Left cardiac atrium (tissue), 4 donors: ENCODE data around the gene FHOD3. TPM values are rescaled to one million over a fixed set of nuclear protein-coding genes. Genes with fewer than 3 reads are reported as not detected.
A peak's percentile ranks its signal among the peaks of the same experiment; 100 is the strongest.

ENCODE experiments used
- ATAC-seq, 2 donors: fragments of 200-7000 bp; cut with Tn5 transposase; one replicate each; pipeline ENCODE4 v1.9.1; 2020; ENCODE audit warnings: mild to moderate bottlenecking in 2 of 2, moderate library complexity in 2 of 2
- DNase-seq: peaks from one replicate; pipeline ENCODE4 v3.0.0-alpha.2; 2020
- intact Hi-C, 2 donors: fragments of 100-400 bp; cut with DNase I; formaldehyde crosslinking; loops; one replicate each; pipeline versions ENCODE4 v1.14.1 to v1.15.1; 2022 to 2023
- total RNA-seq, 2 donors: library from RNA; stranded (reverse); fragmentation: NEBNext Ultra II Directional; extraction: Animal tissue kit (Norgen Biotek cat#: 25700); gene quantifications; one replicate each; pipeline ENCODE4 v1.2.1, GENCODE V29; 2021
- donor health status: DM: no; HTN: yes; CAD: no.
- donor health status: DM: no; HTN: yes; CAD: no; lungs with severe emphysema.
- donor health status: DM: yes; HTN: yes; CAD: no.
- donor health status: Dilated cardiomyopathy.

The FHOD3 gene
- total RNA-seq, 2 donors from 2014 or later, result 117 to 119 TPM

DNA sequence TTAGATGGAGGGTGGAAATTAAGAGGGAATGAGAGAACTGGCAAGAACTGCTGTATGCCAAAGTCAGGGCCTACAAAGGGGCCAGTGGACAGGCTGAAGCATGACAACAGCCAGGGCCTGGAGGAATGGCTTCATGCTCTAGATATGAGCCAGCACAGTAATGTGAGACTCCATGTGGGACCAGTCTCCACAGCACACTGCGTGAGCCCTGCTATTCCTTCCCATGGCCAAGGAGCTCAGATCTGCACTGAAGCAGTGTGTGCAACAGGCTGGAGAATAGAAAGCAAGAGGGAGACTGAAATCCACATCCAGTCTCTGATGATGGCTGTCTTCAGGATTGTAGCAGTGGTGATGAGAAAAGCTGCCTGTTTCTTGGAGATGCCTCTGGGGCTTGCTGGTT is 368.4 kb downstream of the FHOD3 start:
- DNase-seq, result no peak
- intact Hi-C loops, result no loop called here
- ATAC-seq, result peak in 1 of 2 donors; percentile 53

- ATAC-seq (no peak), DNase-seq (no peak)
- intact Hi-C loops, result no loop called here
These were observed 370.3 kb downstream of the FHOD3 start for GRCh38 chr18:36667811-36668210.

DNA sequence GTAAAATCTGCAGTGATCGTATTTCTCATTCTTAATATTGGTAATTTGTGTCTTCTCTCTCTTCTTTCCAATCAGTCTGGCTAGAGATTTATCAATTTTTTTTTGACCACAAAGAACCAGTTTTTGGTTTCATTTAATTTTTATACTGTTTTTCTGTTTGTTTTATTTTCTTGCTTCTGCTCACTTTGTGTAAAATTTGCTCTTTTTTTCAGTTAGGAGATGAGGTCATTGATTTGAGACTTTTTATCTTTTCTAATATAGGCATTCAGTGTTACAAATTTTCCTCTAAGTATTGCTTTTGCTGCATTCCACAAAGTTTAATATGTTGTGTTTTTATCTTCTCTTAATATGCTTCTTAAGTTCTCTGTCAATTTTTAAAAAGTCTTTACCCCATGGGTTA is 370.8 kb downstream of the FHOD3 start:
- intact Hi-C loops, result no loop called here
- ATAC-seq (no peak), DNase-seq (no peak)

GRCh38 chr18:36672437-36673344 is 375.2 kb downstream of the FHOD3 start:
- DNase-seq, result no peak
- ATAC-seq, result peak; percentile 11 to 47
- intact Hi-C loops, result no loop called here

DNA sequence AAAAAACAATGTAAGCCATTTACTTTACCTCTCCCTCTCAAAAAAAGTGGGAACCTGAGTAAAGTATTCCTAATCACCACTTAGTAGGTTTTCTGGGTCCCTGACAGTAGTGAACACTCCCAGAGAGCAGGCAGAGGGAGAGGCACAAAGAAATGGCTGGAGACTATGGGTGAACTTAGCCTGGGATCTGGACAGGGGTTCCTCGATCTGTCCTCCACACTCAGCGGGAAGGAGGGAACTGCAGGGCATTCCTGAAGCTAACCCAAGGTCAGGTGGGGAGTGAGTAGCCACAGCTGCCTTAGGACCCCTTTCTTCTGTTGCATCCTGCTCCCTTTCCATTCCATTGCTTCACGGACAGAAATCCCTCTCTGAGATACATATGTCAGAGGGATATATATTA is 375.9 kb downstream of the FHOD3 start:
- intact Hi-C loops, result no loop called here
- DNase-seq (no peak), ATAC-seq (peak in 1 of 2 donors; percentile 34)

DNA sequence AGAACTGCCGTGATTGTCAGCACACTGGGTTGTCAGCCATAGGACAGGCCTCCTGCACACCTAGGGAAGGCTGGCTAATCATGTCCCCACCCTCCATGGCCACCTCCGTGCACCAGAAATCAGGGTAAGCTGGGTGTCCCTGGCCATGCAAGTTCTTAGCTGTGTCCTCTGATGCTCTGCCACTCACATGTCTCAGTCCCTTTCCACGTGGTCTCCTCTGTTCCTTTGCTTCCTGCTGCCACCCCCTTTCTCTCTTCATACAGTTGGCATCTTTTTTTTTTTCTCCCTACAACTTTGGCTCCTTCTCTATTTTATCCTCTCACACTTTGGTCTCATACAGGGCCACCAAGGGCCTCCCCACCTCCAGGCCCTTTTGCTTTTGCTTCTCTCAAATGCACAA is 377.6 kb downstream of the FHOD3 start:
- DNase-seq, result no peak
- no peak for ATAC-seq
- intact Hi-C loops, result no loop called here

DNA sequence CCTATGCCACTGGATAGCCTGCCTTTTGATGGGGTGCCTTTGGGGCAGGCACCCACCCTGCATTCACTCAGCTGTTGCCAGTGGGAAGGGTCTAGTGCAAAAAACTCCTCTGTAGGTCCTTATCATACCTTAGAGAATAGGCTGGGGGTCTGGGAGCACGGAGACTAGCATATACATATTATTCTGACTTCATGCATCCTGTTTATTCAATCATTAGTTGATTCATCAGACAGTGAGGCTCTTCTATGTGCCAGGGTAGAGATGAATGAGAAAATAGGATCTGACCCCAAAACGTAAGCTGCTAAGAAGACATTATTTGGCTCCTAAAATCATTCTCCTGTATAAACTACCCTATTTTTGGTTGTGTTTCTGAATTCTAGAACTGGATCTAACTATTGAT is 378.0 kb downstream of the FHOD3 start:
- intact Hi-C loops, result no loop called here
- no peak for DNase-seq
- ATAC-seq, result no peak

DNA sequence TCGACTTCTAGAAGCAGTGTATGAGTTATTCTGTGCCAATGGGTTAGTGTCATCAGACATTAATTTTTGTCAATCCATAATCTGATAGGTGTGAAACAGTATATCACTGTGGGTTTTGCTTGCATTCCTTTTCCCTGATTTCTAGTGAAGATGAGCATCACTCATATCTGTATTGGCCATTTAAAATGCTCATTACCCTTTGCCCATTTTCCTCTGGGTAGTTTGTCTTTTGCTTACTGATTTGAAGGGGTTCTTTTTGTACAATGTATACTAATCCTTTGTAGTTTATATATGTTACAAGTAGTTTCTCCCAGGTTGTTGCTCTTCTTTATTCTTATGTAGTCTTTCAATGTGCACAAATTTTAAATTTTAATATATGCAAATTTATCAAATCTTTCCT is 379.1 kb downstream of the FHOD3 start:
- no peak for DNase-seq
- intact Hi-C loops, result no loop called here
- no peak for ATAC-seq

DNA sequence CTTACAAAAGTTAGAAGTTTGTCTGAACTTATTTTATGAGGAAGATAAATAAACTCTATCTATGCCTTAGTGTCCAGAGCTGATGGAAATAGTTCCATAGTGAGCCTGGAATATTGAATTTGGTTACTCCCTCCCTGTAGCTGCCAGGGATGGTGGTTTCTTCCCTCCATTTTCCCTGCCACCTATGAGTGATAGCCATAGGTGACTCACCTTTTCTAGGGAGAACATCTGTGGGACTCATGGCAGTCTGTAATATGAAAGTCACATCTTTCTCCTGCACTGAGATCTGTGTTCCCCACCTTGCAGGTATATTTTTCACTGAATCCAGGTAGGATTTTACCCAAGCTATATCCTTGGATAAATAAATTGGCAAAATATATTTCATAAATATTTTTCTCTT is 382.5 kb downstream of the FHOD3 start:
- no peak for DNase-seq
- intact Hi-C loops, result no loop called here
- ATAC-seq, result no peak

GRCh38 chr18:36685580-36685979 is 388.1 kb downstream of the FHOD3 start:
- DNase-seq, result no peak
- no peak for ATAC-seq
- intact Hi-C loops, result loop anchor here (5.0 kb wide), 2 partner anchors 72 to 122 kb away; no protein-coding TSS in a partner anchor

DNA sequence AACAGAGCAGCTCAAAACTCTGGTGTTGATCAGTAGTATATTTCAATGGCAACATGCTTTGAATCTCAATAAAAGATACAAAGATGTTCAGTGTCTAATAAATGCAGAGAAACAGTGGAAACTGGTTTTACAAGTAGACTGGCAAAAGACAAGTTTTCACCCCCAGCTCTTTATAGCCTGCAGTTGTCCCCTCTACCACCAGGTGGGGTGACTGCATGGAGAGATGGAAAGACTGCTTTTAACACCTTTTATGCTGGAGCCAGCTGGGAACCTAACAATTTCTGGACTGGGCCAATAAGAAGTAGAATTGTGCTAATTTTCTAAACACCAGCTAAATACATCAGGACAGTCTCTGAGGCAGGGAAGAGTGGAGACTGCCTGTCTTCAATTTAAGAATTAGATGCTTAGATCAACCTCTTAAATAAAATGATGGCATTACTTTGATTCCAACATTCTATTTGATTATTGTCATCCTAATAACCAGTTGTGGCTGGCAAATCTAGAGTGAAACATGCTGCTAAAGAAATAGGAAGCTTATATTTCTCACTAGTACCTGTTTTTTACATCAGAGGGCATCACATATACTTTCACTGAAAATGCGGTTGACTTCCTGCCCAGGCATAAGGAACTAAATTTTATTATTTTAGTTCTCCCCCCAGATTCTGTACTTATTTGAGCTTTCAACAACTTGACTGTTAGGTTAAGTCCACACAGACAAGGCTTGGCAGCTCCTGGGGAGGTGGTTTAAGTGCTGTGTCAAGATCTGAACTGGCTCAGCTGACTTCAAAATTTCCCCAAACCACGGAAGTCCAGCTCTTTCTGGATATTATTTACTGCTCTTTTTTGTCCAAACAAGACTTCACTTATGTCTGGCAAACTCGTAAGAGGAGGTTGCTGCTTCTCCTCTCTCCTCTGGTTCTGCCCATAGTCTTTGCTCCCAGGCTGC is 390.8 kb downstream of the FHOD3 start:
- peak; percentile 50 for DNase-seq
- ATAC-seq, result peak; percentile 61 to 63
- intact Hi-C loops, result loop anchor here (2.0 to 5.0 kb wide), 3 partner anchors 69 to 119 kb away; no protein-coding TSS in a partner anchor

GRCh38 chr18:36692371-36692770 is 394.9 kb downstream of the FHOD3 start:
- DNase-seq, result no peak
- no peak for ATAC-seq
- intact Hi-C loops, result no loop called here

- DNase-seq (no peak), ATAC-seq (no peak)
- intact Hi-C loops, result no loop called here
These were observed 395.4 kb downstream of the FHOD3 start for GRCh38 chr18:36692921-36693332.

GRCh38 chr18:36693931-36694620 is 396.6 kb downstream of the FHOD3 start:
- intact Hi-C loops, result no loop called here

DNA sequence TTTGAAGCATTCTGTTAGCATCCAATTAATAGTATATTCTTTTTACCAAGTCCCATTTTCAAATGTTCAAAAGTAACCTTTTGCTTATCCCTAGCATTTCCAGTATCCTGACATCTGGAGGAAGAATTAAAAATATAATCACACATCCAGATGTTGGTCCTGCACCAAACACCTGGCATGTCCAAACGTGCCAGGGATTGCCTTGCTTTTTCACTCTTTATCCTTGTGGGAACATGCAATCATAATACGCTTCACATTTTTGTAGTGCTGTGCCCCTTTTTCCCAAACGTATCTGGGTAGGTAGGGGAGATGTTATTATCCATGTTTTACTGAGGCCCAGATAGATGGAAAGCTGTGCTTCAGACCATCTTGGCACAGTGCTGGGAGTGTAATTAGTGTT is 398.3 kb downstream of the FHOD3 start:
- no peak for ATAC-seq
- intact Hi-C loops, result no loop called here
- no peak for DNase-seq

More at GRCh38 chr18:36693931-36694620, 396.6 kb downstream of the FHOD3 start:
- DNase-seq (no peak), ATAC-seq (peak in 1 of 2 donors; percentile 23)

DNA sequence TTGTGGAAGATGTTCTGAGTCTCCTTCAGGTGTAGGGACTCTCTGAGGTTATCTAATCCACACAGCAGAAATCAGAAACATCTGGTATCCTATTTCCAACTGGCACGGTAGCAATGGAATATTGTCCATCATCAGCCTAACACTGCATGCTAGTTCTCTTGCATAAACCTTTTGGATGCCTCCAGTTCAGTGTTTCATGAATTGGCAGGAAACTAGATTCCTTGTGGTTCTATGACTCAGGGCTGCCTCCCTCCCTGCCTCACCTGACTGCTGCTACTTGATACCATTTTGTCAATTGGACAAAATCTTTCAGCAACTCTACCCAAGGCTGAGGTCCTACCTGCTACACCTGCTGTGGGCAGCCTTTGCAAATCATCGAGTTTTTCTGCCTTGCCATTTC is 400.4 kb downstream of the FHOD3 start:
- no peak for DNase-seq
- intact Hi-C loops, result no loop called here

DNA sequence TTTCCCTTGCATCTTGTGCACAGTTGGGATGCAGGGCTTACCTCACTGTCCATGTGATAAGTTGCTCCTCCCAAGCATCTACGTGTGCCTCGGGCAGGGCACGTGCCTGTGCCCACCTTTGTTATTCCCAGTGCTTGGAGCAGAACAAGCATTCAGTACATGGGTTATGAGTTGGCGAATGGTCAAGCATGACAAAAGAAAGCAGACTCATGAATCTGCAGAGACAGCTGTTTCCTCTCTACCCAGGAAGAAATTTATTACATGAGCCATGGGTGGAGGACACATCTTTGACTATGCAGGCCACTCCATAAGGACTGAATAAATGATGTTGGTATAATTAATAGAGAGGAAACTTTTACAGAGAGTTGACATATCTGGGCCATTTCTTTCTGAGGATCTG is 403.4 kb downstream of the FHOD3 start:
- intact Hi-C loops, result no loop called here
- DNase-seq, result no peak
- no peak for ATAC-seq

More for the DNA sequence above, 400.4 kb downstream of the FHOD3 start:
- ATAC-seq, result peak in 1 of 2 donors; percentile 62

DNA sequence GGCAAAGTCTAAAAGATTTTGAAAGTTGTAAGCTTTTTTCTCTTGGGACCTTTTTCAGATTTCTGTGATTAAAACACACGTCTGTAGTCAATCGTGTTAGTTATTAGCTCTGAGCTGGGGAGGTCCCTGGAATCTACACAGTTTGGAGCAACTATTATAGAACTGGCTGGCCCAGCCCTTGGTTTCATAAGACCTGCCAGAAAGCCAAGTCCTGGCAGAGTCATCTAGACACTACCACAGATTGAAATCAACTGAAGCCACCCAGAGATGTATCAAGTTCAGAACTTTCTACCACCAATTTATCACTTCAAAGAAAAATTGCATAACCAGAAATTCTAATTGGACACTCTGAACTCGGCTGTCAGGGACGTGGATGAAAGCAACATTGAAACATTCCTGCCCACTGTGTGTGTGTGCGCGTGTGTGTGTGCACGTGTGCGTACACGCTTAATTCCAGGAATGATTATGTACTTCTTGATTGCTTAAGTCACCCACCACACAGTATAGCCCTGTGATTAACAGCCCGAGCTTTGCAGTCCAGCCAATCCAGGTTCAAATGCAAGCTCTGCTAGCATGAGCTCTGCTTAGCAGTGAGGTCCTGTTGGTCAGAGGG is 405.0 kb downstream of the FHOD3 start:
- ATAC-seq, result peak in 1 of 2 donors; percentile 43
- DNase-seq, result no peak
- intact Hi-C loops, result no loop called here

DNA sequence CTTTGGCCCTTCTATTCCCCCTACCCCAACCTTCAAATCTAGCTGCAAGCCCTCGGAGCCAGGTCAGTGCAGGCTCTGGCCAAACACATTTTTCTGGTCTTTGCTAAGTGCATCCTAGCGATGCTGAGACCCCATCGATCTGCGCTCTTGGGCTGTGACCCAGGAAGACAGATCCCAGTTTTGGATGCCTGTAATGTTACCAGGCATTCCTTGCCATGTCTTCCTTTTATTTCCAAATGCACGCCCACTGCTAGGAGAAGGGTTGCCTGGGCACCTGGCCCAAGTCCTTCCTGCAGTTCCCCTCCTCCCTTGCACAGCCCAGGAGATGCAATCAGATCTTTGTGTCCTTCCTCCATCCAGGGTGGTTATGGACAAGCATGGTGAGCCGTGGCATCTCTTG is 406.6 kb downstream of the FHOD3 start:
- ATAC-seq (no peak), DNase-seq (no peak)
- intact Hi-C loops, result no loop called here
